Pancreas (tissue), 10 donors: ENCODE results near the gene MYCBP2. TPM values are rescaled to one million over a fixed set of nuclear protein-coding genes. Genes with fewer than 3 reads are reported as not detected.

Experiments
- ATAC-seq, 4 donors: fragments of 200-7000 bp; cut with Tn5 transposase; one replicate each; pipeline versions ENCODE4 v1.8.0 to v1.9.1; 2020; ENCODE audit warnings: mild to moderate bottlenecking in 4 of 4, moderate library complexity in 4 of 4
- DNase-seq, 6 donors: peaks; one replicate each; pipeline ENCODE4 v3.0.0-alpha.2; 2020
- FAIRE-seq: peaks from 2 replicates; lab custom pipeline; 2012; peaks lifted over from hg19 to GRCh38; lab: Jason Lieb, UNC
- H3K27ac ChIP-seq, 4 donors: fragments of 200-600 bp; sonication (generic); 1 replicate in 3 of 4; 2 replicates in 1 of 4; pipeline versions ENCODE4 v1.5.0 to v1.8.0; 2020
- H3K27me3 ChIP-seq, 4 donors: fragments of 200-600 bp; one replicate each; pipeline ENCODE4 v1.8.0; 2021
- H3K36me3 ChIP-seq, 3 donors: fragments of 200-600 bp; sonication (generic) in 1 of 3; one replicate each; pipeline versions ENCODE4 v1.5.0 to v1.8.0; 2020 to 2021
- H3K4me1 ChIP-seq, 3 donors: fragments of 200-600 bp; one replicate each; pipeline ENCODE4 v1.8.0; 2021
- H3K4me3 ChIP-seq, 4 donors: fragments of 200-600 bp; sonication (generic) in 2 of 4; one replicate each; pipeline versions ENCODE4 v1.5.0 to v1.8.0; 2020 to 2021
- H3K9me3 ChIP-seq, 4 donors: fragments of 200-600 bp; one replicate each; pipeline ENCODE4 v1.8.0; 2021
- CTCF ChIP-seq, 4 donors: fragments of 200-600 bp; sonication (generic) in 3 of 4; IDR thresholded peaks; one replicate each; pipeline versions ENCODE4 v1.5.0 to v1.8.0; 2021; ENCODE audit warnings: antibody characterized with exemption in 4 of 4
- WGBS, 2 donors: extraction: QIAGEN DNeasy Blood & Tissue Kit; methylation state at CpG; one replicate each; pipeline ENCODE4 v1.1.7; 2013; 5-methylcytosine and 5-hydroxymethylcytosine counted together
- intact Hi-C, 3 donors: fragments of 100-400 bp; cut with DNase I; formaldehyde crosslinking; loops; one replicate each; pipeline versions ENCODE4 v1.11.1 to v1.14.2; 2022
- polyA plus RNA-seq, 2 donors: library from polyadenylated mRNA; stranded (reverse); fragments of 200-250 nt; gene quantifications; one replicate each; pipeline ENCODE4 v1.2.3, GENCODE V29; 2013
- total RNA-seq, 6 donors: library from RNA; stranded (reverse); fragmentation: NEBNext Ultra II Directional in 4 of 6; extraction: Animal tissue kit (Norgen Biotek cat#: 25700) in 4 of 6; gene quantifications; one replicate each; pipeline versions ENCODE4 v1.2.1 to v1.2.4, GENCODE V29; 2021 to 2023
- donor health status: healthy with polysubstance abuse.
- donor health status: DM: no; HTN: no; CAD: no; lungs with moderate emphysema.
- donor health status: DM: no; HTN: no; CAD: no.
- donor health status: control.
- donor health status: control.
- donor health status: Bipolar disorder and iron deficiency.
- donor health status: DM: yes; HTN: yes; CAD: no.
- donor health status: DM: no; HTN: no; CAD: no.
- donor health status: DM: no; HTN: no; CAD: no.
- donor health status: DM: yes; HTN: yes; CAD: no.

Gene MYCBP2
- total RNA-seq (10 to 100 TPM; 38.3 to 49.1 (median 46.8) TPM), polyA plus RNA-seq (10 to 100 TPM; 17.6 to 24.8 TPM)

- intact Hi-C loops = no loop called here
- Histone ChIP-seq H3K27ac (peak within 1 kb of the TSS; percentile 69 to 87 (median 76)), H3K36me3 (no peaks in the 10 kb centered on the region), H3K4me3 (peak within 1 kb of the TSS; percentile 86 to 96 (median 88)), H3K9me3 (no peaks in the 10 kb centered on the region), H3K4me1 (peaks cover 0 to 36% (median 21%) of the 10 kb centered on the region in 3 donors), H3K27me3 (no peaks in the 10 kb centered on the region)
- peak; percentile 63 for FAIRE-seq
- no peak for TF ChIP-seq CTCF (IDR thresholded peaks at IDR 0.05)
- peak; percentile 96 to 98 (median 97) for DNase-seq
- WGBS, 2 donors = 1 to 2% methylated on average over 24 to 35 of the region's 35 CpGs
- peak; percentile 85 to 93 (median 90) for ATAC-seq
These were observed at the start of gene MYCBP2 for GRCh38 chr13:77326905-77327604. MYCBP2 (minus strand) TSS chr13:77327094; CDS start chr13:77326775, 319 bp downstream.

- H3K4me3 ChIP-seq = no peak overlapping the region
- no peak for TF ChIP-seq CTCF (IDR thresholded peaks at IDR 0.05)
- no peak overlapping the region for H3K27ac ChIP-seq
- no peaks in the 10 kb centered on the region for H3K9me3 ChIP-seq
- no peaks in the 10 kb centered on the region for H3K4me1 ChIP-seq
- ATAC-seq = peak in 1 of 4 donors; percentile 34
- no peaks in the 10 kb centered on the region for H3K27me3 ChIP-seq
- DNase-seq = no peak
- H3K36me3 ChIP-seq = no peaks in the 10 kb centered on the region
- no peak for FAIRE-seq
- intact Hi-C loops = no loop called here
- WGBS, 2 donors = 82 to 88% methylated on average over 1 of the region's 1 CpG
These were observed 48.7 kb upstream of the MYCBP2 start for GRCh38 chr13:77375560-77376108.

- no peaks in the 10 kb centered on the region for H3K9me3 ChIP-seq
- DNase-seq (no peak), FAIRE-seq (no peak), ATAC-seq (peak in 1 of 4 donors; percentile 44)
- no peaks in the 10 kb centered on the region for H3K27me3 ChIP-seq
- 76 to 84% methylated on average over 2 of the region's 2 CpGs for WGBS, 2 donors
- intact Hi-C loops = no loop called here
- TF ChIP-seq CTCF (IDR thresholded peaks at IDR 0.05) = no peak
- H3K4me1 ChIP-seq = no peaks in the 10 kb centered on the region
- H3K4me3 ChIP-seq = no peak overlapping the region
- no peak overlapping the region for H3K27ac ChIP-seq
- H3K36me3 ChIP-seq = no peaks in the 10 kb centered on the region
These were observed 47.9 kb upstream of the MYCBP2 start for GRCh38 chr13:77374786-77375185.

GRCh38 chr13:77374339-77374738 lies 47.4 kb upstream of the MYCBP2 start:
- Histone ChIP-seq H3K4me3 (no peak overlapping the region), H3K36me3 (no peaks in the 10 kb centered on the region), H3K27me3 (no peaks in the 10 kb centered on the region), H3K27ac (no peak overlapping the region), H3K4me1 (no peaks in the 10 kb centered on the region), H3K9me3 (no peaks in the 10 kb centered on the region)
- no peak for ATAC-seq
- intact Hi-C loops = no loop called here
- 53 to 57% methylated on average over 1 of the region's 1 CpG for WGBS, 2 donors
- no peak for DNase-seq
- FAIRE-seq = peak; percentile 32
- no peak for TF ChIP-seq CTCF (IDR thresholded peaks at IDR 0.05)

GRCh38 chr13:77373502-77373901 lies 46.6 kb upstream of the MYCBP2 start:
- Histone ChIP-seq H3K27ac (no peak overlapping the region), H3K4me1 (no peaks in the 10 kb centered on the region), H3K9me3 (no peaks in the 10 kb centered on the region), H3K36me3 (no peaks in the 10 kb centered on the region), H3K4me3 (no peak overlapping the region), H3K27me3 (no peaks in the 10 kb centered on the region)
- intact Hi-C loops = no loop called here
- no peak for TF ChIP-seq CTCF (IDR thresholded peaks at IDR 0.05)
- WGBS, 2 donors = 64 to 66% methylated on average over 1 of the region's 1 CpG
- no peak for DNase-seq
- ATAC-seq = no peak
- FAIRE-seq = no peak
